HG02642 (cell line): ENCODE measurements around the gene ZCCHC18.

Experiments
- ATAC-seq: cut with Tn5 transposase; IDR thresholded peaks from one replicate; pipeline ENCODE4 v1.9.1; 2021; ENCODE audit warnings: mild to moderate bottlenecking; ENCODE audit not compliant: unreplicated experiment, poor library complexity

The ZCCHC18 gene

GRCh38 chrX:104126856-104127255 lies 14.5 kb downstream of the ZCCHC18 start:
- ATAC-seq = no peak

- no peak for ATAC-seq
Measured at GRCh38 chrX:104130808-104131207, 18.5 kb downstream of the ZCCHC18 start.

- ATAC-seq = no peak
Measured at GRCh38 chrX:104134583-104135261, 22.4 kb downstream of the ZCCHC18 start.

GRCh38 chrX:104135677-104136076 lies 23.4 kb downstream of the ZCCHC18 start:
- ATAC-seq = no peak

- ATAC-seq = peak; percentile 83
Measured at GRCh38 chrX:104136241-104137019, 24.1 kb downstream of the ZCCHC18 start.

- no peak for ATAC-seq
Measured at GRCh38 chrX:104137496-104137895, 25.2 kb downstream of the ZCCHC18 start.

- no peak for ATAC-seq
Measured at GRCh38 chrX:104141087-104141760, 28.9 kb downstream of the ZCCHC18 start.

GRCh38 chrX:104151037-104151436 lies 38.7 kb downstream of the ZCCHC18 start:
- ATAC-seq = no peak

GRCh38 chrX:104156630-104157529 lies 44.6 kb downstream of the ZCCHC18 start, which contains the start of gene SLC25A53:
TSS of gene SLC25A53 (minus strand) at chrX:104157009. CDS start at chrX:104105257, 51,752 bp downstream.
- ATAC-seq = peak; percentile 95
